Erythroblast (primary cell): ENCODE measurements around the gene FAM234A.
"Not testable (repeated sequence)": the region's sequence is repeated elsewhere in the genome, so short reads cannot be mapped to it uniquely, and the experiment has no call there.

Experiments used
- GATA1 ChIP-seq: IDR thresholded peaks from 2 replicates; pipeline ENCODE4 v1.6.1; 2011; ENCODE audit warnings: low read depth, mild to moderate bottlenecking, control low read depth, low read length, moderate library complexity
- POLR2A ChIP-seq: IDR thresholded peaks from 2 replicates; pipeline ENCODE4 v1.6.1; 2011; ENCODE audit warnings: mild to moderate bottlenecking, low read length

DNA sequence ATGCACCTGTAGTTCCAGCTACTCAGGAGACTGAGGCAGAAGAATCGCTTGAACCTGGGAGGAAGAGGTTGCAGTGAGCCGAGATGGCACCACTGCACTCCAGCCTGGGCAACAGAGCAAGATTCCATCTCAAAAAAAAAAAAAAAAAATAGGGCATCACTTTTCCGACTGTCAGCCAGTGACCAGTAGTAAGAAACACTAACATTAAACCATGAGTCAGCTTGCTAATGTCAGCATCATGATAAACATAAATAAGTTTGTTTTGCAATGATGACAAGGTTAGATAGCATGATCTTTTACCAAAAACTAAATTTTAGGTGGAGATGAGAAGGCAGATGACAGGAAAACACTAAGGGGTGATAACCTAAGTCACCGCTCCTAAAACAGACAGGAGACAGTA is 25.3 kb upstream of the FAM234A start:
- not testable (repeated sequence) for TF ChIP-seq POLR2A, GATA1
